H1 (cell line): ENCODE results near the gene FXN. TPM values are rescaled to one million over a fixed set of nuclear protein-coding genes. Genes with fewer than 3 reads are reported as not detected.

Source experiments
- EZH2 ChIP-seq: fragments of 200-600 bp; sonication (generic); IDR thresholded peaks from 2 replicates; pipeline ENCODE4 v1.7.1; 2012; ENCODE audit warnings: low read depth, mild to moderate bottlenecking, moderate library complexity, low read length, inconsistent platforms; ENCODE audit not compliant: severe bottlenecking
- KDM4A ChIP-seq: IDR thresholded peaks from one replicate; pipeline ENCODE4 v1.7.1; 2012; ENCODE audit warnings: low read depth, mild to moderate bottlenecking, moderate library complexity, low read length, inconsistent platforms; ENCODE audit not compliant: severe bottlenecking
- SIN3A ChIP-seq, 2 experiments: IDR thresholded peaks in 1 of 2; conservative IDR thresholded peaks in 1 of 2; 2 replicates each; pipeline ENCODE4 v1.6.1; 2011 to 2012; ENCODE audit warnings: low read length in 2 of 2, improper control_type of control experiment in 1 of 2, low read depth in 1 of 2, mild to moderate bottlenecking in 1 of 2
- SUZ12 ChIP-seq: fragments of 200-600 bp; sonication (generic); IDR thresholded peaks from 2 replicates; pipeline ENCODE4 v1.6.1; 2012; ENCODE audit warnings: mild to moderate bottlenecking, inconsistent platforms, low read length, moderate library complexity, mixed read lengths
- polyA plus RNA-seq, 7 experiments: library from polyadenylated mRNA; depleted of rRNA in 3 of 7; stranded (reverse) in 5 of 7; unstranded in 2 of 7; fragments of >200 nt in 5 of 7; fragments of 200-250 nt in 2 of 7; gene quantifications; 1 replicate in 5 of 7; 2 replicates in 1 of 7; 4 replicates in 1 of 7; pipeline versions ENCODE4 v1.2.1 to v1.2.3, GENCODE V29; 2011 to 2013; ENCODE audit warnings: missing spikeins in 2 of 7, mixed read lengths in 2 of 7
- total RNA-seq: library from RNA; stranded (reverse); fragmentation: NEBNext Ultra II Directional; extraction: Animal tissue kit (Norgen Biotek cat#: 25700); gene quantifications from 2 replicates; pipeline ENCODE4 v1.2.1, GENCODE V29; 2021
- TF ChIP-seq, protein P1 (sequence below): fragments of 300-600 bp; sonication (generic); IDR thresholded peaks from 2 replicates; pipeline ENCODE4 v1.7.1; 2012; ENCODE audit warnings: low read length, moderate library complexity, mild to moderate bottlenecking, inconsistent platforms; ENCODE audit not compliant: insufficient replicate concordance

Gene FXN
- total and polyA plus RNA-seq, 2 of the 8 experiments (the other 6 are each of a cell fraction or from before 2014, with no cell fraction given): 34.2 to 37.5 TPM

DNA sequence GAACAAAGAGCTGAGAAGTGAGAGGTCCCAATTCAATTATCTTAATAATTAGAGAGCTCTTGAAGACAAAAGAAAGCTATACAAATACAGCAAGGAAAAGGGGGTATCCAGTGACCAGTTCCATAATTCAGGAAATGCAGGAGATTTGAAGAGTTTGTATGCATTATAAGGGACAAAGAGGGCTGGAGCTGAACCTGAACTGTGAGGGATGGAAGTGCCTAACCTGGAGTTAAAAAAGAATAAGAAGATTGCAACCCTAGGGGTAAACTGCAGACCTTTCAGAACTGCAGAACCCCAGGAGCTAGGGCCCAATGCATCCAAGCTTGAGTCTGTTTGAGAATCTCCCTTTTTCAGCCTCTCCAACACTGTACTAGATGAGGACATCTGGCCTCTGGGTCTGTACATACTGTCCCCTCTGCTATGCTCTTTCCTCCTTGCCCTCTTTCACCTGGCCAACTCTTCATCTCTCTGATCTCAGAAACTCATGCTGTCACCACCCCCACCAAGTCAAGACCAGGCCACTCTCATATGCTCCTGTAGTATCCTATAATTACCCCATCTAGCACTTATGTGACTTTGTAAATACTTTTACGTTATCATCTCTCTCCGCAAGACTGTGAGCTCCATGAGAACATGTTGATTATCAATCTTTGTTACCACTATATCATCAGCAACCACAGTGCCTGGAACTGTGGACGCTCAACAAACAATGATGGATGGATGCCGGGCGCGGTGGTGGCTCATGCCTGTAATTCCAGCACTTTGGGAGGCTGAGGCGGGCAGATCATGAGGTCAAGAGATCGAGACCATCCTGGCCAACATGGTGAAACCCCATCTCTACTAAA is 15.0 kb upstream of the FXN start (continued):
- no peak for TF ChIP-seq SUZ12
- no peak for TF ChIP-seq SIN3A (conservative IDR thresholded peaks at IDR 0.05 in 1 of 2, IDR thresholded peaks at IDR 0.05 in 1 of 2; ENCODE audit: low read depth in 1 of 2, low read length in 2 of 2)
- TF ChIP-seq EZH2: no peak
- TF ChIP-seq KDM4A: no peak
- TF ChIP-seq, protein P1, sequence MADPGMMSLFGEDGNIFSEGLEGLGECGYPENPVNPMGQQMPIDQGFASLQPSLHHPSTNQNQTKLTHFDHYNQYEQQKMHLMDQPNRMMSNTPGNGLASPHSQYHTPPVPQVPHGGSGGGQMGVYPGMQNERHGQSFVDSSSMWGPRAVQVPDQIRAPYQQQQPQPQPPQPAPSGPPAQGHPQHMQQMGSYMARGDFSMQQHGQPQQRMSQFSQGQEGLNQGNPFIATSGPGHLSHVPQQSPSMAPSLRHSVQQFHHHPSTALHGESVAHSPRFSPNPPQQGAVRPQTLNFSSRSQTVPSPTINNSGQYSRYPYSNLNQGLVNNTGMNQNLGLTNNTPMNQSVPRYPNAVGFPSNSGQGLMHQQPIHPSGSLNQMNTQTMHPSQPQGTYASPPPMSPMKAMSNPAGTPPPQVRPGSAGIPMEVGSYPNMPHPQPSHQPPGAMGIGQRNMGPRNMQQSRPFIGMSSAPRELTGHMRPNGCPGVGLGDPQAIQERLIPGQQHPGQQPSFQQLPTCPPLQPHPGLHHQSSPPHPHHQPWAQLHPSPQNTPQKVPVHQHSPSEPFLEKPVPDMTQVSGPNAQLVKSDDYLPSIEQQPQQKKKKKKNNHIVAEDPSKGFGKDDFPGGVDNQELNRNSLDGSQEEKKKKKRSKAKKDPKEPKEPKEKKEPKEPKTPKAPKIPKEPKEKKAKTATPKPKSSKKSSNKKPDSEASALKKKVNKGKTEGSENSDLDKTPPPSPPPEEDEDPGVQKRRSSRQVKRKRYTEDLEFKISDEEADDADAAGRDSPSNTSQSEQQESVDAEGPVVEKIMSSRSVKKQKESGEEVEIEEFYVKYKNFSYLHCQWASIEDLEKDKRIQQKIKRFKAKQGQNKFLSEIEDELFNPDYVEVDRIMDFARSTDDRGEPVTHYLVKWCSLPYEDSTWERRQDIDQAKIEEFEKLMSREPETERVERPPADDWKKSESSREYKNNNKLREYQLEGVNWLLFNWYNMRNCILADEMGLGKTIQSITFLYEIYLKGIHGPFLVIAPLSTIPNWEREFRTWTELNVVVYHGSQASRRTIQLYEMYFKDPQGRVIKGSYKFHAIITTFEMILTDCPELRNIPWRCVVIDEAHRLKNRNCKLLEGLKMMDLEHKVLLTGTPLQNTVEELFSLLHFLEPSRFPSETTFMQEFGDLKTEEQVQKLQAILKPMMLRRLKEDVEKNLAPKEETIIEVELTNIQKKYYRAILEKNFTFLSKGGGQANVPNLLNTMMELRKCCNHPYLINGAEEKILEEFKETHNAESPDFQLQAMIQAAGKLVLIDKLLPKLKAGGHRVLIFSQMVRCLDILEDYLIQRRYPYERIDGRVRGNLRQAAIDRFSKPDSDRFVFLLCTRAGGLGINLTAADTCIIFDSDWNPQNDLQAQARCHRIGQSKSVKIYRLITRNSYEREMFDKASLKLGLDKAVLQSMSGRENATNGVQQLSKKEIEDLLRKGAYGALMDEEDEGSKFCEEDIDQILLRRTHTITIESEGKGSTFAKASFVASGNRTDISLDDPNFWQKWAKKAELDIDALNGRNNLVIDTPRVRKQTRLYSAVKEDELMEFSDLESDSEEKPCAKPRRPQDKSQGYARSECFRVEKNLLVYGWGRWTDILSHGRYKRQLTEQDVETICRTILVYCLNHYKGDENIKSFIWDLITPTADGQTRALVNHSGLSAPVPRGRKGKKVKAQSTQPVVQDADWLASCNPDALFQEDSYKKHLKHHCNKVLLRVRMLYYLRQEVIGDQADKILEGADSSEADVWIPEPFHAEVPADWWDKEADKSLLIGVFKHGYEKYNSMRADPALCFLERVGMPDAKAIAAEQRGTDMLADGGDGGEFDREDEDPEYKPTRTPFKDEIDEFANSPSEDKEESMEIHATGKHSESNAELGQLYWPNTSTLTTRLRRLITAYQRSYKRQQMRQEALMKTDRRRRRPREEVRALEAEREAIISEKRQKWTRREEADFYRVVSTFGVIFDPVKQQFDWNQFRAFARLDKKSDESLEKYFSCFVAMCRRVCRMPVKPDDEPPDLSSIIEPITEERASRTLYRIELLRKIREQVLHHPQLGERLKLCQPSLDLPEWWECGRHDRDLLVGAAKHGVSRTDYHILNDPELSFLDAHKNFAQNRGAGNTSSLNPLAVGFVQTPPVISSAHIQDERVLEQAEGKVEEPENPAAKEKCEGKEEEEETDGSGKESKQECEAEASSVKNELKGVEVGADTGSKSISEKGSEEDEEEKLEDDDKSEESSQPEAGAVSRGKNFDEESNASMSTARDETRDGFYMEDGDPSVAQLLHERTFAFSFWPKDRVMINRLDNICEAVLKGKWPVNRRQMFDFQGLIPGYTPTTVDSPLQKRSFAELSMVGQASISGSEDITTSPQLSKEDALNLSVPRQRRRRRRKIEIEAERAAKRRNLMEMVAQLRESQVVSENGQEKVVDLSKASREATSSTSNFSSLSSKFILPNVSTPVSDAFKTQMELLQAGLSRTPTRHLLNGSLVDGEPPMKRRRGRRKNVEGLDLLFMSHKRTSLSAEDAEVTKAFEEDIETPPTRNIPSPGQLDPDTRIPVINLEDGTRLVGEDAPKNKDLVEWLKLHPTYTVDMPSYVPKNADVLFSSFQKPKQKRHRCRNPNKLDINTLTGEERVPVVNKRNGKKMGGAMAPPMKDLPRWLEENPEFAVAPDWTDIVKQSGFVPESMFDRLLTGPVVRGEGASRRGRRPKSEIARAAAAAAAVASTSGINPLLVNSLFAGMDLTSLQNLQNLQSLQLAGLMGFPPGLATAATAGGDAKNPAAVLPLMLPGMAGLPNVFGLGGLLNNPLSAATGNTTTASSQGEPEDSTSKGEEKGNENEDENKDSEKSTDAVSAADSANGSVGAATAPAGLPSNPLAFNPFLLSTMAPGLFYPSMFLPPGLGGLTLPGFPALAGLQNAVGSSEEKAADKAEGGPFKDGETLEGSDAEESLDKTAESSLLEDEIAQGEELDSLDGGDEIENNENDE: no peak
